GM19035 (cell line): ENCODE data around the gene HIRIP3.

ENCODE experiments used
- ATAC-seq: cut with Tn5 transposase; IDR thresholded peaks from one replicate; pipeline ENCODE4 v1.9.1; 2021; ENCODE audit not compliant: unreplicated experiment

HIRIP3 gene

GRCh38 chr16:29984764-29985147 is 10.7 kb downstream of the HIRIP3 start:
- ATAC-seq: no peak

GRCh38 chr16:29984137-29984763 is 11.2 kb downstream of the HIRIP3 start:
- no peak for ATAC-seq

GRCh38 chr16:29983420-29984136 is 11.8 kb downstream of the HIRIP3 start:
- no peak for ATAC-seq

- ATAC-seq: no peak
Measured at GRCh38 chr16:29982560-29983419, 12.6 kb downstream of the HIRIP3 start.

- ATAC-seq: no peak
Measured at GRCh38 chr16:29978564-29979270, 16.7 kb downstream of the HIRIP3 start.

GRCh38 chr16:29978081-29978480 is 17.3 kb downstream of the HIRIP3 start:
- ATAC-seq: no peak

GRCh38 chr16:29977063-29977825 is 18.2 kb downstream of the HIRIP3 start:
- ATAC-seq: no peak

GRCh38 chr16:29975811-29976511 is 19.5 kb downstream of the HIRIP3 start:
- ATAC-seq: no peak

- no peak for ATAC-seq
Measured at GRCh38 chr16:29975134-29975538, 20.3 kb downstream of the HIRIP3 start.

GRCh38 chr16:29974291-29975133 is 20.9 kb downstream of the HIRIP3 start:
- no peak for ATAC-seq

- peak; percentile 96 for ATAC-seq
Measured at GRCh38 chr16:29973384-29974246, 21.8 kb downstream of the HIRIP3 start, which contains the start of gene TAOK2. TSS of gene TAOK2 (plus strand) at chr16:29973868. CDS start at chr16:29977773, 3,905 bp downstream.

GRCh38 chr16:29972992-29973383 is 22.4 kb downstream of the HIRIP3 start:
- ATAC-seq: no peak

- ATAC-seq: no peak
Measured at GRCh38 chr16:29972500-29972899, 22.9 kb downstream of the HIRIP3 start.

GRCh38 chr16:29971304-29971703 is 24.1 kb downstream of the HIRIP3 start:
- no peak for ATAC-seq

- no peak for ATAC-seq
Measured at GRCh38 chr16:29968205-29968604, 27.2 kb downstream of the HIRIP3 start.

GRCh38 chr16:29963021-29963743 is 32.2 kb downstream of the HIRIP3 start:
- no peak for ATAC-seq

GRCh38 chr16:29962344-29962994 is 32.9 kb downstream of the HIRIP3 start:
- ATAC-seq: peak; percentile 10
